PC-3 (cell line): ENCODE results near the gene POU4F1. TPM values are rescaled to one million over a fixed set of nuclear protein-coding genes. Genes with fewer than 3 reads are reported as not detected.

Source experiments
- ATAC-seq: fragments of 200-7000 bp; cut with Tn5 transposase; 2 replicates; pipeline ENCODE4 v1.9.1; 2020; ENCODE audit warnings: mild to moderate bottlenecking, moderate library complexity
- BruUV-seq: library from RNA; stranded (reverse); fragments of 400-500 nt; replicated peaks from 2 replicates; lab custom pipeline; 2021; lab: Mats Ljungman, UMichigan
- CTCF ChIA-PET: fragments of 300-600 bp; sonication (Branson Sonifier 250); formaldehyde crosslinking; loops from one replicate; lab custom pipeline; 2022; ENCODE audit warnings: antibody characterized with exemption; lab: Charles Lee
- POLR2A ChIA-PET: fragments of 300-600 bp; sonication (Branson Sonifier 250); formaldehyde crosslinking; loops from one replicate; lab custom pipeline; 2022; ENCODE audit warnings: antibody characterized with exemption; ENCODE audit not compliant: unreplicated experiment; lab: Charles Lee
- DNase-seq: peaks from one replicate; pipeline ENCODE4 v3.0.0-alpha.2; 2015
- H2AFZ ChIP-seq: fragments of 300-600 bp; sonication (generic); 2 replicates; pipeline ENCODE4 v1.6.0; 2016; ENCODE audit warnings: antibody characterized with exemption, low read length
- H3F3A ChIP-seq: fragments of 300-600 bp; sonication (generic); one replicate; pipeline ENCODE4 v1.6.0; 2017; ENCODE audit warnings: antibody characterized with exemption, low read length, control low read depth, mild to moderate bottlenecking; ENCODE audit not compliant: unreplicated experiment
- H3K27ac ChIP-seq: fragments of 300-600 bp; sonication (generic); 2 replicates; pipeline ENCODE4 v1.5.1; 2016; ENCODE audit warnings: mild to moderate bottlenecking, low read length
- H3K27me3 ChIP-seq: fragments of 300-600 bp; sonication (generic); 2 replicates; pipeline ENCODE4 v1.6.1; 2016; ENCODE audit warnings: low read length, mixed read lengths
- H3K36me3 ChIP-seq: fragments of 300-600 bp; sonication (generic); 2 replicates; pipeline ENCODE4 v1.6.1; 2016; ENCODE audit warnings: low read depth, mixed run types, low read length, mixed read lengths
- H3K4me1 ChIP-seq: fragments of 300-600 bp; sonication (generic); 2 replicates; pipeline ENCODE4 v1.5.1; 2016; ENCODE audit warnings: low read length; ENCODE audit not compliant: insufficient read depth
- H3K4me2 ChIP-seq: fragments of 300-600 bp; sonication (generic); 2 replicates; pipeline ENCODE4 v1.6.0; 2016; ENCODE audit warnings: low read length
- H3K4me3 ChIP-seq: fragments of 300-600 bp; sonication (generic); 2 replicates; pipeline ENCODE4 v1.5.1; 2016; ENCODE audit warnings: mild to moderate bottlenecking, low read length, mixed read lengths
- H3K79me2 ChIP-seq: fragments of 300-600 bp; sonication (generic); 2 replicates; pipeline ENCODE4 v1.6.1; 2017; ENCODE audit warnings: low read length, mixed read lengths
- H3K9ac ChIP-seq: fragments of 300-600 bp; sonication (generic); 2 replicates; pipeline ENCODE4 v1.6.0; 2016; ENCODE audit warnings: mild to moderate bottlenecking, low read length
- H3K9me2 ChIP-seq: fragments of 300-600 bp; sonication (generic); replicated peaks from 2 replicates; pipeline ENCODE4 v1.6.1; 2016; ENCODE audit warnings: mixed run types, low read length, mixed read lengths
- H3K9me3 ChIP-seq: fragments of 300-600 bp; sonication (generic); 2 replicates; pipeline ENCODE4 v1.6.1; 2016; ENCODE audit warnings: low read length, mixed read lengths
- H4K20me1 ChIP-seq: fragments of 300-600 bp; sonication (generic); 2 replicates; pipeline ENCODE4 v1.6.1; 2016; ENCODE audit warnings: low read length, mixed read lengths
- CTCF ChIP-seq: fragments of 300-600 bp; sonication (generic); conservative IDR thresholded peaks from 2 replicates; pipeline ENCODE4 v1.5.1; 2017; ENCODE audit warnings: antibody characterized with exemption, low read depth, mild to moderate bottlenecking, low read length
- EZH2 ChIP-seq: fragments of 300-600 bp; sonication (generic); IDR thresholded peaks from one replicate; pipeline ENCODE4 v1.6.1; 2017; ENCODE audit warnings: antibody characterized with exemption, mild to moderate bottlenecking, low read length; ENCODE audit not compliant: unreplicated experiment
- EZH2phosphoT487 ChIP-seq: fragments of 300-600 bp; sonication (generic); IDR thresholded peaks from 2 replicates; pipeline ENCODE4 v1.6.1; 2018; ENCODE audit warnings: mild to moderate bottlenecking, antibody characterized with exemption, low read length, borderline replicate concordance
- intact Hi-C: fragments of 100-400 bp; cut with micrococcal nuclease; formaldehyde crosslinking; loops from 2 replicates; pipeline ENCODE4 v1.9.0; 2023
- total RNA-seq: library from RNA; depleted of rRNA; stranded (reverse); fragments of >200 nt; gene quantifications from 2 replicates; pipeline ENCODE4 v1.2.3, GENCODE V29; 2014

POU4F1 gene
- total RNA-seq, 1 experiment from 2014 or later, result not detected

- TSS peak; percentile 25 for BruUV-seq
- no peak overlapping the region for H3K4me2 ChIP-seq
- H3K27me3 ChIP-seq, result no peaks in the 10 kb centered on the region
Observed at GRCh38 chr13:78610381-78610883, 7.1 kb upstream of the POU4F1 start.

DNA sequence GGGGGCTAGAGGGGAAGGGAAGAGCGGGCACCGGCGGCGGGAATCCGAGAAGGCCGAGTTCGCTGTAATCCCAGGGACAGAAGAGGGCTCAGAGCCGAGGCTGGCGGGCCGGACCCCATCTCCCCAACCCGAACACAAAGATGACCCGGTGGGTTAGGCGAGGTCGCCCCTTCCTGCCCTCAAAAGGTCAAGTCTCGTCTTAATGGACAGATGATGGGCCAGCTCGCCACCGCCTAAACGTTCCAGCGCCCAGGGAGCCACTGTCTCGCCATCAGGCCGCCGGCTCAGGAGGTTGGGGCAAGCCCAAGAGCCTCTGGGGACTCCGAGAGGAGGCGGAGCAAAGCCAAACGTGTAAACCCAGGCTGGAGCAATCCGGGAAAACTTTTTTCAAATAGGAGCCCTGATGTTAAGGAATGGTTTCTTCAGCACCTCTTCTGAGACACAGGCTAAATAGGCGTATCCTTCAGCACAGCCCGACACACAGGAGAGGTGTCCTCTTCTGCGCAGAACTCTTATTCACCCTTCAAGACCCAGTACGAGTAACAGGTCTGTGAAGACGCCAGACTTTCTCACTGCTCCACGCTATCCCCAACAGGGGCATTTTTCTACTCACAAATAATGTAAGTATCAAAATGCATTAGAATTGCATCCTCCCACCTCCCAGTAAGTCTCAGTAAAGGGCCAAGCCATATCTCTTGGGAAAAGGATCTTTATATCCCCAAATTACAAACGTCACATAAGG, 6.3 kb upstream of the POU4F1 start:
- Histone ChIP-seq H3K27ac (no peak overlapping the region), H4K20me1 (no peaks in the 10 kb centered on the region), H3K4me1 (no peaks in the 10 kb centered on the region), H3K4me2 (no peak overlapping the region), H3K79me2 (no peaks in the 10 kb centered on the region), H3K9me3 (no peaks in the 10 kb centered on the region), H2AFZ (no peak overlapping the region), H3F3A (no peaks in the 10 kb centered on the region), H3K9ac (no peak overlapping the region), H3K27me3 (no peaks in the 10 kb centered on the region), H3K9me2 (no peaks in the 10 kb centered on the region), H3K36me3 (no peaks in the 10 kb centered on the region), H3K4me3 (no peak overlapping the region)
- intact Hi-C loops, result no loop called here
- CTCF ChIA-PET, result no interaction called here
- POLR2A ChIA-PET, result no interaction called here
- no peak for ATAC-seq
- BruUV-seq, result no TSS peak
- TF ChIP-seq EZH2phosphoT487, result no peak
- TF ChIP-seq EZH2, result no peak
- TF ChIP-seq CTCF, result no peak
- no peak for DNase-seq

More at GRCh38 chr13:78610381-78610883, 7.1 kb upstream of the POU4F1 start:
- no peaks in the 10 kb centered on the region for H4K20me1 ChIP-seq
- peak; percentile 20 for DNase-seq
- intact Hi-C loops, result no loop called here
- no peak overlapping the region for H3K27ac ChIP-seq
- H3K9me2 ChIP-seq, result no peaks in the 10 kb centered on the region
- CTCF ChIA-PET, result no interaction called here
- H3K79me2 ChIP-seq, result no peaks in the 10 kb centered on the region
- no peak overlapping the region for H3K4me3 ChIP-seq
- peak; percentile 53 for ATAC-seq
- H3K9me3 ChIP-seq, result no peaks in the 10 kb centered on the region
- no peaks in the 10 kb centered on the region for H3K4me1 ChIP-seq
- no peaks in the 10 kb centered on the region; the same call in 1 of the 2 replicates for H3K36me3 ChIP-seq
- H3K9ac ChIP-seq, result no peak overlapping the region
- TF ChIP-seq CTCF (no peak), EZH2 (no peak), EZH2phosphoT487 (no peak)
- H2AFZ ChIP-seq, result no peak overlapping the region
- no peaks in the 10 kb centered on the region for H3F3A ChIP-seq
- POLR2A ChIA-PET, result interaction anchor here (0.6 kb wide), 1 partner anchor 305 kb away, joined by 7 read pairs; no protein-coding TSS in a partner anchor
